GM21390 (cell line): ENCODE measurements around the gene SEMA4D.
A peak's percentile ranks its signal among the peaks of the same experiment; 100 is the strongest.

Experiments
- ATAC-seq: cut with Tn5 transposase; IDR thresholded peaks from one replicate; pipeline ENCODE4 v1.9.1; 2021; ENCODE audit not compliant: unreplicated experiment

SEMA4D gene

DNA sequence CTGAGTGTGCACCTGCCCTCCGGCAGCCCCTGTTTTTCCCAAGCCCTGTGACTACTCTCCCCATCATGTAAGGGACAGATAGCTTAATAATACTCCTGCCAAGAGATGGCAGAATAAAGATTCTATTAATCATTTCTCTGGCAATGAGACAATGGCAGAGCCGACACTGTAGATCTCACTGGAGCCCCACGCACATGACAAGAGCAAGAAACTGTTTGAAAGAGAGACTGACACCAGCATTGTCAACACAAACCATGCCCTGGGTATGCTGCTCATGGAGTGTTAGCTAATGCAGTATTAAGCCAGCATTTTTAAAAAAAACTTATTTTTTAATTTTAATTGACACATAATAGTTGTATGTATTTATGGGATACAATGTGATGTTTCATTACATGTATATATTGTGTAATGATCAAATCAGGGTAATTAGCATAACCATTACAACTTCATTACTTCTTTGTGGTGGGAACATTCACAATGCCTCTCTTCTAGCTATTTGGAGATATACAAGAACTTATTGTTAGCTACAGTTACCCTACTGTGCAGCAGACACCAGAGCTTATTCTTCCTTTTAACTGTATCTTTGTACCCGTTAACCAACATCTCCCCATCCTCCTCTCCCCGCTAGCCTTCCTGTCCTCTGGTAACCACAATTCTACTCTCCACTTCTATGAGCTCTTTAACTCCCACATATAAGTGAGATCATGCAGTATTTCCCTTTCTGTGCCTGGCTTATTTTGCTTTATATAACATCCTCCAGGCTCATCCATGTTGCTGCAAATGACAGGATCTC is 31.5 kb upstream of the SEMA4D start:
- ATAC-seq: no peak

DNA sequence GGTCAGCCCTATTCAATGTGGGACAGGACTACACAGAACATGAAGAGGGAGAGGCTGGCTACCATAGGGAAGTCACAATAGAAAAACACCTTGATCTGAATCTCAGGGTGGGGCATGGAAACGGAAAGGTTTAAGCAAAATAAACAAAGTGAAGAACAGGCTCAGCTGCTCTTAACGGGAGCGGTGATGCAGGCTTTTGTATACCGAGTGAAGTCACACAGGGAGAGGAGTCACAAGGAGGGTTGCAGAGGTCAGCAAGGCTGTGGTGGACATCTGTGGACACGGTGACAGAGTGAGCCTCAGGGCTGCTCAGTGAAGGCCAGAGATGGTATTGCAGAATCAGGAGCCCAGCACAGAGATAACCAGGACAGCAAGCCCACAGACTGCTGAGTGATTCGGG is 30.6 kb upstream of the SEMA4D start:
- no peak for ATAC-seq

DNA sequence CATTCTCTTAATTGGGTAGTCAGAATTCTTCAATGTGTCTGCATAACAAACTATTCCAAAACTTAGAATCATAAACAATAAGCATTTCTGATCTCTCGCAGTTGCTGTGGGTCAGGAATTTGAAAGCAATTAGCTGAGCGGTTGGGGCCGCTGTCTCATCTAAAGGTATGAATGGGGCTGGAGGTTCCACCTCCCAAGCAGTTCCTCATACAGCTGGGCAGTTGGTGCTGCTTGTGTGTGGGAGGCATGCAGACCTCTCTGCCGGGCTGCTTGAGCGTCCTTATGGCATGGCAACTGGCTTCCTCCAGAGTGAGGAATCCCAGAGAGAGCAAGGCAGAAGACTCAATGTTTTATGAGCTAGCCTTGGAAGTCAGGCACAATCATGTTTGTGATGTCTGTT is 30.2 kb upstream of the SEMA4D start:
- no peak for ATAC-seq

DNA sequence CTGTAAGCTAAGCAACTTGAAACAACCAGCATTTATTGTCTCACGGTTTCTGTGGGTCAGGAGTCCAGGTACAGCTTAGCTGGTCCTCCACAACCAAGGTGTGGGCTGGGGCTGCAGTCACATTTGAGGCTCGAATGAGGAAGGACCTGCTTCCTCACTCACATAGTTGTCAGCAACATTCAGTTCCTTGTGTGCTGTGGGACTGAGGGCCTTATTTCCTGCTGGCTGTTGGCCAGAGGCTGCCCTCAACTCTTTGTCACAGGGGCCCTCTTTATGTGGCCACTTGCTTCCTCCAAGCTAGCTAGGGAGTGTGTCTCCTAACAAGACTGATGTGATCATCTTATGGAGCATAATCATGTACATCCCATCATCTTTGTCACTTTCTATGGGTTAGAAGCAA is 29.2 kb upstream of the SEMA4D start:
- ATAC-seq: no peak

DNA sequence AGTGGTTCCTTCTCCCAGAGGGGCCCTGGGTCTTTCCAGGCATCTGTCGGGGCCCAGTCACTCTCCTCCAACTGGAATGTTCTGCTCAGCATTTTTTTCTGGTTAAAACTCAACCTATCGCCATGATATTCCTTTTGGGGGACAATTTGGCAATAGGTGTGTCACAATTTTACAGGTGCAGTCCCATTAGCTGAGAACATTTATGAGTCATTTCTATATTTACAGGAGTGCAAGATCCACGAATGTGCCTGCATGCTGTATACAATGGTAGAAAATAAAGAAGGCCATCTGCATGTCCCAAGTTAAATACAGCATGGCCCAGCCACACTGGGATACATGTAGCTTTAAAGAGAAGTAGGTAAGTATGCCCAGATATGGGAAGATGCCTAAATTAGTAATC is 28.8 kb upstream of the SEMA4D start:
- no peak for ATAC-seq

DNA sequence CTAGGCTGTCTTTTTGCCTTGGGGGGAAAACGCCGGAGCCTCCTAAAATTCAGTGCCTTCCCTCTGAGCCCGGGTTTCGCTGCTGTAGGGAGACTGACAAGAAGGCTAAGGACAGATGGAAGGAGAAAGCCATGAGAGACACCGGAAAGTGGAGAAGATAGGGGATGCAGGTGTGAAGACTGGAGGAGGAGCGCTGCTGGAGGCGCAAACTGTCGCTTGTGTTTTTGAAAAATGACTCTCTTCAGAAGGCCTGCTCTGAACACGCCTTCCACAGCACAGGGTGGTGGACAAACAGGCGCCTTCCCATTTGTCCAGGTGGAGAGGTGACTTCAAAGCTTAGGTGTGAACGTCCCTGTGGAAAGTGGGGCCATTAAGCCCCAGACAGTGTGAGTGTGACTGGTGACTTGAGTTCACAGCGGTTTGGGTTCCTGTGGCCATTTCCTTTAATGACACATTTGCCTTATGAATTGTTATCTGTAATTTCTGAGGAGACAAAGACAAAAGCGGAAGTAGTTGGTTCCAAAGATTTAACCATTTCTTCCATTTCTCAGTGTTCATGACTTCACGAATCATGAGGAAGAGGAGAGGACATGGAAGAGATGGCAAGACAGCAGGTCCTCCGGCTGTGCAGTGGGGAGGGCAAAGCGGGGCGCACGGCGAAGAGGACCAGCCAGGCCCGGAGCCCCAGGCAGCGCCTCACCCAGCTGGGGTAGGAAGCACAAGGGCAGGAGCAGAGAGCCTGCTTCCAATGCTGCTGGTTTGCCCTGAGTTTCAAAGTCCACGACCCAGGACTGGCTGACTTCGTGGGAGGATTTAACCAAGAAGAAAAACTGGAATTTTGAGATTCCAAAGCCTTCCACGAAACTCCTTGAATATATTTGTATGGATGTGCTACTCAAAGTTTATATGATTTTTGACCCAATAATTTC is 27.8 kb upstream of the SEMA4D start:
- ATAC-seq: no peak

DNA sequence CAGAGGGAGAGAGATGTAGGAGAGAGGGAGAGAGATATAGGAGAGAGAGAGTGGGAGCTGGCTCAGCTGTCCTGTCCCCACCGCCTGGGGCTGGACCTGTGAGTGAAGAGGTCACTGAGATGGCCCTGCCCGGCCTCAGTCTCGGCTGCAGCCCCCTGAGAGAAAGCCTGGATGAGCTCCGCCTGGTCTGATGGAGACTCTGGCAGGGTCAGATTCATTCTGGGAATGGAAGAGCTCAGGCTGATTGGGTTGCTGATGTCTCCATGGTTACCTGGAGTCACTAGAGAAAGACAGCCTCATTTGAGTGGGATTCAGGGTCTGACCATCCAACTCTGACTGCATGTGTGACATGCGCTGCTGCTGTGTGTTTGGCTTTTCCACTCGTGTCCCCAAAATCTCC is 27.1 kb upstream of the SEMA4D start:
- no peak for ATAC-seq

DNA sequence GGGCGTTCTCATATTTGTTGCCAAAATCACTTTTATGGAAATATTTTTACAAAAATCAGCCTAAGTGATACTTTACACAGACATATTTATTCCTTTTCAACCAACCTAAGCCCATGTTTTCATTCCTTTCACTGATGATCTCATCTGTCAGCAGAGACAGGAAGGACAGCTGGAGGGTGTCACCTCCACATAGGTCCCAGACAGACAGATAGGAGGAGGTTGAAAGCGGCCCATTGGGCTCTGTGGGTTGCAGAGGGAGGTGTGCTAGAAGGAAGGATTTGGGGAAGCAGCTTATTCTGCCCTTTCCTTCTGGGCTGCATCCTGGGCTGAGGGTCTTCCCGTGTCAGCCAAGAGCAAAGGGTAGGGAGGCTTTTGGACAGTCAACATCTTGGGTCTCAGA is 26.0 kb upstream of the SEMA4D start:
- ATAC-seq: no peak

DNA sequence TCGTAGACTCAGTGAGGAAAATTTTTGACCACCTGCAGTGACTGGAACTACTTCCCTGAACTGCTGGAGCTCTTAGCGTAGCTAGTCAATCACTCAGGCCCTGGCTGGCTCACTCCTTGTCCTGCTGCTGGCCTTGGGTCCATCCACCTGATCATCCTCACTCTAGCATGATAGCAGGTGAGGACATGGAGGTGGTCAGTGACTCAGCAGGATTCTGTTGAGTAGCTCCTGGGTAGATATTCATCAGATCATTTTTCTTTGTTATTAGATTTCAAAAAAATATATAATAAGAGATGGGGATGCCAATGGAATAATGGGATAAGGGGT is 25.0 kb upstream of the SEMA4D start:
- no peak for ATAC-seq

DNA sequence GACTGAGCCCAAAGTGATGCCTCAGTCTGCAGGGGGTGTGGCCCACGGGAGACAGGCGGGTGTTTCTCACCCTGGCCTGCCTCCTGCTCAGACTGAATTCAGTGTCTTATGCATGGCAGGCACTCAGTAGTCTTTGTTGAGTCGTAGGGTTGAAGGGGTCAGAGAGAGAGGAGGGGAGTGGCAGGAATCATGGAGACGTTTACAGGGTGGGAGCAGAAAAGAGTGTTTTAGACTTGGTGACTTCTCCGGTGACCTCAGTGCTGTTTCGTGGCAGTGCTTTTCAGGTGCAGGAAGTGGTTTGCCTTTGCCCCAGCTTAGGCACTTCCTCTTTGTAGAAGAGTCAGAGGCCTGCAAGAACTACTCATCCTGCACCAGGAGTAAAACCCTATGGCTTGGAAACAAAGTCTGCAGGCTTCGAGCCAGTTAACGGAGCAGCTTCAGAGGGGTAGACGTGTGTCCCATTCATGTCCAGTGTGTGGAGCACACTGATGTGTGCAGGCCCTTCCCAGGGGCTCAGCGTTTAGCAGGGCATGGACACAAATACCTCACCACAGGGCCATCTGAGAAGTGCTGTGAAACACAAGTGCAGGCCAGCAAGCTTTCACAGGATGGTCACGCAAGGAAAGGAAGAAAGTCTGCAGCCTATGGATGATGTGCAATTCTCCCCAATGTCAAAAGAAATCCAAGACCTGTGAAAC is 24.5 kb upstream of the SEMA4D start:
- ATAC-seq: peak; percentile 93

DNA sequence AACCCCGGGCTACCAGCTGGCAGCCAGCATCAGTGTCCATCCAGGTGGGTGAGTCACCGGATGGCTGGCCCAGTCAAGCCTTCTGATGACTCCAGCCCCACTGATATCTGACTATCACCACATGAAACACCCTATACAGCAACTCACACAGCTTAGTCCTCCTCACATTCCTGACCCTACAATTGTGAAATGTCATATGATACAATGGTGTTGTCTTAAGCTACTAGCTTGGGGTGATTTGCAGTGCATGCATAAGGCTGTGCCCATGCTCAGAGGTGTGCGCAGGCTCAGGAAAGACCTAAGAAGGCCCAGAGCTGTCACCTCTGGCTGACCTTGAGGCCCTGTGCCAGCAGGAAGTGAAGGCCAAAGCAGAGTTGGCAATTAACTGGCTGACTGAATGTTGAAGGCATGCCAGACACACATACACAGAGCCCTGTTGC is 21.5 kb upstream of the SEMA4D start:
- no peak for ATAC-seq

DNA sequence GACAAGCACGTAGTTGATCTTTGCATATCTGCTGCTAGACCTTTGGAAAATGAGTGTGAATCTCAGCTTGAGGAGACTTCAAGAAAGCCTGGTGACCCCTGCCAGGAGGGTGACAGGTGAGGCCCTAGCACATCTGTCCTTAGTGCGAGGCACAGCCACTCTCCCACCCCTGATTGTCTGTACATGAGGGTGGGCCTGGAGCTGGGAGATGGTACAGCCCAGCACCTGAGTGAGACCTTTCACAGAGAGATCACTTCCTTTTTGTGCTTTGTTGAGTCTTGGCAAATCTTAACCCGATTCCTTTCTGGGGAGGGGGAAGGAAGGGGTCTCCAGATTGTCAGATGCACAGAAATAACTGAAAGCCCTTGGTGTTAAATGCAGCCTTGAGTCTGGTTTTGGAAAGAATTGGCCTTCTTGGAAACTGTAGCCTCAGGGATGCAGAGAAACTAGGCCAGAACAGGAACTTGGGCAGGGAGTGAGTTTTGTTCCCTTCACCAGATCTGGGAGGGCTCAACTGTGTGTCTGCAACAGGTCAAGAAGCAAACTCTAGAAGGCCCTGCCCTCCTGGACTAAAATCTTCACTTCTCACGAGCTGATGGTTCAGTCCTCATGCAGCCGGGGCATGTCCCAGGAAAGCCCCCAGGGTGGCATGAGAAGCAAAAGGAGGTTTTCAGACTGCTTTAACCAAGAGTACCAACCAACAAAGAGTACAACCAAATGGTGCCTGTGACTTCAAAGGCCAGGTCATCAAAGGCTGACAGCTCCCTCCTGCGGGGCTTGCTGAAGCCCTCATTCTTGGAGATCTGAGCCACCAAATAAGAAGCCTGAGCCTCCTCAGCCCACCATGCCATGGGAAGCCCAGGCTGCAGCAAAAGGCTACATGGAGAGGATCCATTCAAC is 20.8 kb upstream of the SEMA4D start:
- no peak for ATAC-seq

DNA sequence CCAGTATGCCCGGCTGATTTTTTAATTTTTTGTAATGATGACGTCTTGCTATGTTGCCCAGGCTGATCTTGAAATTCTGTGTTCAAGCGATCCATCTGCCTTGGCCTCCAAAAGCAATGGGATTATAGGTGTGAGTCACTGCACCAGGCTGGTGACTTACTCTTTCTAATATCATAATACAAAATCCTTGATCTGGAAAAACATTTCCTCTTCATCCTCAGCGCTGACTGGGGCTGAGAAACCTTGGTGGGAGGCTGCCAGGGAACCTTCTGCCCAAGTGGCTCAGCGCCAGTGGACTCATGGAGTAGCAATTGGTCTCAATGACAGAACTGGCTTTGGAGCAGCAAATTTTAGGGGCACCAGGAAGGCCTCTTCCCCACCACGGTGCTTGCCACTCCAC is 17.5 kb upstream of the SEMA4D start:
- no peak for ATAC-seq

DNA sequence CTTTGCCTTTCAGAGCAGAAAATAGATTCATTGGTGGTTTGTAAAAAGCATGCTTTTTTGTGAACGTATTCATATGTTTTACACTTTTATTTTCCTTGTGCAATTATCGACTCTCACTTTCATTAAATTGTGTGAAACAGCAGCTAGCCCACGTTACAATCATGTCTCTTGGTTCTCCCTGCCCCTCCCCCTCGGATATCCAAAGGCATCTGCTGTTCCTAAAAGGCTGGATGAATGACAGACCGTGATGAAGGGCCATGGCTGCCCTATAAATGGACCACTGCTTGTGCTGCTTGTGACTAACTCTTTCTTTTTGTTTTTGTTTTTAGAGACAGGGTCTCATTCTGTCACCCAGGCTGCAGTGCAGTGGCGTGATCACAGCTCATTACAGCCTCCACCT is 17.0 kb upstream of the SEMA4D start:
- ATAC-seq: no peak

DNA sequence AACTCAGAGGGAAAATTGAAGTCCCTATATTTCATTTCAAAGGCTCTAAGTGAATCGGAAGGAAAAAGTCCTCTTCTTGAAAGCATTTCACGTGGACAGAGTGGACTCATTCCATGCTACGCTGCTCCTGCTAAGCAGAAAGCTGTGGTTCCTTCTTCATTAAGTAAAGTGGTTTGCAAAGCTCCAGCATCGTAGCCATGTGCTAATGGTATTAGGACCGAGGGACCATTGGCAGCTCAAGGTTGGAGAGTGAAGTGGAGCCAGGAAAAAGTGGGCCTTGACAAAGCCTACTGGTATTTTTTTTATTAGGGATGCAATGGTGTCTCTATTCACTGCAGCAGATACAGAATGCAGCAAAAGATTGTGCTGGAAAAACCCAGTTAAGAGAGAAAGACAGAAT is 16.4 kb upstream of the SEMA4D start:
- ATAC-seq: no peak

DNA sequence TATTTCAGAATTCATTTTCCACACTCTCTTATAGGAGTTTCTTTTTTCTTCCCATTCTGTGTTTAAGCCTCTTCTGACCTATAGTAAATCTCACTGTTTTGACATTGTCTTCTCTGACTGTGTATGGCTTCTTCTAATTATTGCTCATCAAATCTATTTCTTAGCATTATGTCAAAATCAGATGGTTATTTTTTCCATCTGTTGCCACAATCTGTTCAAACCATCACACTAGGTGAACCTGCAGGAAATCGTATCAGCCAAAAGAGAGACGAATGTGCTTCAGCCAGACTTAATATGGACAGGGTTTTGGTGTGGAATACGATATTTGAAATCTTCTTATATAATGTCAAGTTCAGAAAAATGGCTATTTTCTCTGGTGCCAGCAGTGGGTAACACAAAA is 15.9 kb upstream of the SEMA4D start:
- no peak for ATAC-seq

DNA sequence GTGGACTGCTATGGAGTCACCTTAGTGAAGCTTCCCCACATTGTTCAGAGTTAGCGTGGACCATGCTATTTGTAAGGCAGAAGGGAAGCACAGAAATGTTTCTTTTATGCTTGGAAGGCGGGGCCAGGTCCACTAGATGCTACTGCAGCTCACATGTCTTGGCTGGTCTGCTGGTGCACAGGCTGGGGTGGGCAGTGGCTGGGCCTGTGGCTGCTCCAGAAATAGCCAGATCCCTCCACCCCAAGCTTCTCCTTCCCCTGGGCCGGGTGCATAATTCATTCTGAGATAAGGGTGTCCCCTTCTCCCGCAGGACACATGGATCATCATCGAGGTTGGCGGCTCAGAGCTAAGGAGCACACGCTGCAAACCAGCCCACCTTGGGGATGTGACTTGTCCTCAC is 14.5 kb upstream of the SEMA4D start:
- no peak for ATAC-seq

DNA sequence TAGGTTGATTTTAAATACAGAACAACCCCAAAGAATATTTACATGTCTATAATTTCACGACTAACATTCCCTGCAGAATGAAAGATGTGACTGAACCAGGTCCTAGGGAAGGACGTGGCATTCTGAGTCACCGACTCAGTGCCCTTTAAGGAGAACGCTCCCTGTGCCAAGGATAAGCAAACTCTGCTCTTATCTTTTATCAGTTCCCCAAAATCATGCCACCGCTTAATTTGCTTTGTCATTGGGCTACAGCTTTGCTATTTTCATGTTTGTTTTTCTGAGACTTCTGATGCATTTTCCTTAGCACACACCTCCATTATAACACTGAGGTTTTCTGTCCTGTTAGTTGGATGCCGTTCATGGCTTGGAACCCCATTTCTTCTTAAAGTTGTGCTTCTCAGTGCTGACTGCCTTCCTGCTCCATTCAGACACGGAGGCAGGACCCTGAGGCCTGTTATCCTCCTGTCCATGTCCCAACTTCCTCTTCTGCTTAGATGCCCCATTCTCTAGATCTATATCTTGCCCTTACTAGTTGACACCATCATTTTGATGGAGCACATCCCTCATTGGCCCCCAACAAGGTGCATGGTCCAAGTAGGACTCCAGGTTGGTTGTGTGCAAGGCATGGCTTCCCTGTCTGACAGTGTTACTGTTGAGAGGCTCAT is 11.2 kb upstream of the SEMA4D start:
- ATAC-seq: no peak

DNA sequence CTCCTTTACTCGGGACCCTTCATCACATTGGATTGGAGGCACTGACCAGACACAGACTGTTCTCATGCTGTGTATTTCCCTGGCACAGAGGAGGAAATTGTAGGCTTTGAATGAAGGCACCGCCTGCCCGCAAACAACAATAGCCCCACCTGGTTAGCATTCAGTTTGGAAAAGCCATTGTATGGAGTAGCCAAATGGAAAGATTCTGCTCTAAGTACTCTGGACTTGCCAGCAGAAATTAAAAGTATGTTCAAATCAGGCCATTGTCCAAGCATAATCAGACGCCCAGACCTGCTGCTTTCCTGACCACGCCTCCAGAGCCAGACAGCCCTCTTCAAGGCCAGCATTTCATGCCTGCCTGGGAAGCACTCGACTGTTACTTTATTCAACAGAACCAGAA is 8.0 kb upstream of the SEMA4D start:
- ATAC-seq: no peak

DNA sequence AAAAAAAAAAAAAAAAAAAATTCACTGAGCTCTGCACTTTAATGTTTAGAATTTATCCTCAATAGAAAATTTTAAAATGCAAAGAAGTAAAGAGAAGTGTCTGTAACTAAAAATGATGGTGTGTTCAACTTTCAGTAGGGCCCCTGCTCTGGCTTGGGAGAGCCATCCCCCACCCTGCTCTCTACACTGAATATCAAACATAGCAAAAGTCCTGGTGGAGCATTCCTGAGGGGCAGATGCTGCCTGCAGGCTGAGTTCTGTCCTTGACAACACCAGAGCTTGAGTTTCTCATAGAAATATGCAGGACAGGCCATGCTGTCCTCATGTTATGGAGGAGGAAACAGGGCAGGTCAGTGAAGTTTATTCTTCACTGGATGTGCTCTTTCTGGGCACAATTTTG is 7.1 kb upstream of the SEMA4D start:
- no peak for ATAC-seq
